Natural killer cell (primary cell): Measurements from ENCODE around the gene GARIN5A. TPM values are rescaled to one million over a fixed set of nuclear protein-coding genes. Genes with fewer than 3 reads are reported as not detected.

Experiments used
- ATAC-seq, 3 donors: fragments of 150-1000 bp in 2 of 3; fragments of 200-7000 bp in 1 of 3; cut with Tn5 transposase; 1 replicate in 1 of 3; 2 replicates in 2 of 3; pipeline ENCODE4 v1.10.0; 2021; ENCODE audit warnings: mild to moderate bottlenecking in 2 of 3, moderate library complexity in 2 of 3
- DNase-seq, 2 donors: peaks; one replicate each; pipeline versions ENCODE4 v3.0.0 to v3.0.0-alpha.2; 2013 to 2021; ENCODE audit warnings: mixed read lengths in 1 of 2
- H3K27ac ChIP-seq: one replicate; pipeline ENCODE4 v1.5.1; 2013; ENCODE audit warnings: mild to moderate bottlenecking, low read length
- H3K27me3 ChIP-seq: one replicate; pipeline ENCODE4 v1.6.1; 2013; ENCODE audit warnings: low read length; ENCODE audit not compliant: control insufficient read depth, insufficient read depth
- H3K36me3 ChIP-seq: one replicate; pipeline ENCODE4 v1.6.1; 2013; ENCODE audit warnings: low read length; ENCODE audit not compliant: control insufficient read depth, insufficient read depth
- H3K4me1 ChIP-seq: one replicate; pipeline ENCODE4 v1.6.1; 2013; ENCODE audit warnings: low read length; ENCODE audit not compliant: control insufficient read depth, insufficient read depth
- H3K4me3 ChIP-seq: one replicate; pipeline ENCODE4 v1.5.1; 2013; ENCODE audit warnings: low read length
- H3K9me3 ChIP-seq: one replicate; pipeline ENCODE4 v1.6.1; 2013; ENCODE audit warnings: low read length; ENCODE audit not compliant: control insufficient read depth, insufficient read depth
- H3K27ac Mint-ChIP-seq, 2 donors: one replicate each; pipeline ENCODE4 v1.8.0; 2022; ENCODE audit warnings: mild to moderate bottlenecking in 2 of 2, mixed read lengths in 2 of 2, moderate library complexity in 1 of 2
- H3K27me3 Mint-ChIP-seq, 2 donors: one replicate each; pipeline ENCODE4 v1.8.0; 2022; ENCODE audit warnings: low read depth in 2 of 2, mixed read lengths in 2 of 2
- H3K36me3 Mint-ChIP-seq: one replicate; pipeline ENCODE4 v1.8.0; 2022; ENCODE audit warnings: mixed read lengths
- H3K4me1 Mint-ChIP-seq, 2 donors: one replicate each; pipeline ENCODE4 v1.8.0; 2022; ENCODE audit warnings: mixed read lengths in 2 of 2
- H3K4me3 Mint-ChIP-seq: one replicate; pipeline ENCODE4 v1.8.0; 2022; ENCODE audit warnings: mild to moderate bottlenecking, moderate library complexity, mixed read lengths
- H3K9me3 Mint-ChIP-seq, 2 donors: one replicate each; pipeline ENCODE4 v1.8.0; 2022; ENCODE audit warnings: mixed read lengths in 2 of 2
- CTCF ChIP-seq: fragments of 200-600 bp; IDR thresholded peaks from one replicate; pipeline ENCODE4 v1.8.0; 2022; ENCODE audit warnings: antibody characterized with exemption
- WGBS: methylation state at CpG from one replicate; pipeline ENCODE4 v1.1.7; 2013; ENCODE audit warnings: missing lambda C conversion rate; ENCODE audit not compliant: insufficient coverage; 5-methylcytosine and 5-hydroxymethylcytosine counted together
- intact Hi-C: fragments of 100-400 bp; cut with micrococcal nuclease; formaldehyde crosslinking; loops from one replicate; pipeline ENCODE4 v1.14.2; 2022
- total RNA-seq, 4 donors: library from RNA; stranded (reverse); fragments of 120-200 nt in 1 of 4; gene quantifications; one replicate each; pipeline versions ENCODE4 v1.2.3 to v1.2.4, GENCODE V29; 2013 to 2022

Gene GARIN5A
- total RNA-seq, 3 donors from 2014 or later (not counting 1 experiment from before 2014, with no cell fraction given): 0.59 TPM; not detected in 2

GRCh38 chr19:50481351-50482149 lies 4.9 kb upstream of the GARIN5A start:
- H3K27me3 Mint-ChIP-seq: no peaks in the 10 kb centered on the region
- no peak overlapping the region for H3K27ac ChIP-seq
- H3K36me3 Mint-ChIP-seq: no peaks in the 10 kb centered on the region
- no peaks in the 10 kb centered on the region for H3K27me3 ChIP-seq
- TF ChIP-seq CTCF: no peak
- no peak overlapping the region for H3K4me3 Mint-ChIP-seq
- H3K27ac Mint-ChIP-seq: peak overlapping the region in 1 of 2 donors; percentile 33
- H3K9me3 ChIP-seq: no peaks in the 10 kb centered on the region
- H3K4me1 Mint-ChIP-seq: peaks cover 22 to 39% of the 10 kb centered on the region in 2 donors
- peaks cover 36% of the 10 kb centered on the region for H3K36me3 ChIP-seq
- DNase-seq: no peak
- WGBS: 94% methylated on average over 25 of the region's 27 CpGs
- intact Hi-C loops: no loop called here
- no peak overlapping the region for H3K4me3 ChIP-seq
- peaks cover 20% of the 10 kb centered on the region for H3K4me1 ChIP-seq
- ATAC-seq: peak in 1 of 3 donors; percentile 15
- no peaks in the 10 kb centered on the region for H3K9me3 Mint-ChIP-seq

GRCh38 chr19:50480281-50481111 lies 3.8 kb upstream of the GARIN5A start:
- Histone ChIP-seq H3K36me3 (peaks cover 36% of the 10 kb centered on the region), H3K4me1 (peaks cover 25% of the 10 kb centered on the region), H3K9me3 (peaks cover 3% of the 10 kb centered on the region), H3K4me3 (no peak overlapping the region), H3K27ac (no peak overlapping the region), H3K27me3 (no peaks in the 10 kb centered on the region)
- DNase-seq (no peak), ATAC-seq (no peak)
- Mint-ChIP-seq H3K27me3 (no peaks in the 10 kb centered on the region), H3K36me3 (no peaks in the 10 kb centered on the region), H3K4me3 (no peak overlapping the region), H3K9me3 (no peaks in the 10 kb centered on the region), H3K4me1 (peaks cover 30 to 45% of the 10 kb centered on the region in 2 donors), H3K27ac (peak overlapping the region in 1 of 2 donors; percentile 49)
- intact Hi-C loops: no loop called here
- 92% methylated on average over 35 of the region's 37 CpGs for WGBS
- no peak for TF ChIP-seq CTCF

- 96% methylated on average over 16 of the region's 16 CpGs for WGBS
- H3K27ac Mint-ChIP-seq: peak overlapping the region in 1 of 2 donors; percentile 49
- H3K9me3 Mint-ChIP-seq: no peaks in the 10 kb centered on the region
- peaks cover 36% of the 10 kb centered on the region for H3K36me3 ChIP-seq
- H3K27me3 Mint-ChIP-seq: no peaks in the 10 kb centered on the region
- no peak overlapping the region for H3K4me3 Mint-ChIP-seq
- ATAC-seq (no peak), DNase-seq (no peak)
- intact Hi-C loops: loop anchor here (5.0 kb wide), 1 partner anchor 123 kb away; no protein-coding TSS in a partner anchor
- no peaks in the 10 kb centered on the region for H3K36me3 Mint-ChIP-seq
- H3K4me1 ChIP-seq: peaks cover 25% of the 10 kb centered on the region
- peaks cover 3% of the 10 kb centered on the region for H3K9me3 ChIP-seq
- H3K4me3 ChIP-seq: no peak overlapping the region
- no peak overlapping the region for H3K27ac ChIP-seq
- no peaks in the 10 kb centered on the region for H3K27me3 ChIP-seq
- peaks cover 30 to 48% of the 10 kb centered on the region in 2 donors for H3K4me1 Mint-ChIP-seq
- no peak for TF ChIP-seq CTCF
Observed at GRCh38 chr19:50479761-50480251, 3.2 kb upstream of the GARIN5A start.
